ENCODE measurements around the gene VWA2.
"Not testable (repeated sequence)": the region's sequence is repeated elsewhere in the genome, so short reads cannot be mapped to it uniquely, and the experiment has no call there.

Gene VWA2

DNA sequence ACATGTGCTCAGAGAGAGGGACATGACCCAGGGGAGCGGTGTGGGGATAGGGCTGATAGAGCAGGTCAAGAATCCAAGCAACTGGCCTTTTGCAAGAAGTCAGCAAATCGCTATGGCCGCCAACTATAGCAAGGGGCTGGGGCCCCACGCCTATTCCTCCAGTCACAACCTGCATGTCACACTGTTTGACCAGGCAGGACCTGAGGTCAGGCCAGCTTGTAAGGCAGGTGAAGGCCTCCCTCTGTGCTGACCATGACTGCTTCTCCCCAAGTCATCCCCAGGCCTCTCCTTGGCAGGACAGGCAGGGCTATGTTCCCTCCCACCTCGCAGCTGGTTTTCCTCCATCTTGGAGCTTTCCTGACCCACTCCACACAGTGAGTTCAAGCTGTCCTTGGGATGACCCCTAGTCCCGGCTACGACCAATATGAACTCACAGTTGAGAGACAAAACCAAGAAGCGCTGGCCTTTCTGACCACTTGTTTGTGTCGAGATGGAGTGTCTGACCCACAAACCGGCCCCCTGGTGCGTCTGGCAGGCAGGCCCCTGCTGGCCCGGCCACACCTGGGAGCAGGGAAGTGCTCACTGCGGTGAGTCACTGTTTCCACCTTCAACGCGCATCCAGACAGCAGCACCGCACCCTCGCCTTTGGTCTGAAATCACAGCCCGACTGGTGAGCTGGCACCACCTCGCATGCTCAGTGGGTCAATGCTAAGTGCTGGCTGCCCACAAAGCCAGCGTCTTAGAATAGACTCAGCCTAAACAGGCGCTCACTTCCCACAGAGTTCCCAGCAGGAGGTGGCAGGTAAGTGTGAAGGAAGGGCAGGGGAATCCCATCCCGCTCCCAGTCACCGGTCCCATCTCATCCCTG, 81.4 kb downstream of the VWA2 start:
- DNase-seq, result no peak

DNA sequence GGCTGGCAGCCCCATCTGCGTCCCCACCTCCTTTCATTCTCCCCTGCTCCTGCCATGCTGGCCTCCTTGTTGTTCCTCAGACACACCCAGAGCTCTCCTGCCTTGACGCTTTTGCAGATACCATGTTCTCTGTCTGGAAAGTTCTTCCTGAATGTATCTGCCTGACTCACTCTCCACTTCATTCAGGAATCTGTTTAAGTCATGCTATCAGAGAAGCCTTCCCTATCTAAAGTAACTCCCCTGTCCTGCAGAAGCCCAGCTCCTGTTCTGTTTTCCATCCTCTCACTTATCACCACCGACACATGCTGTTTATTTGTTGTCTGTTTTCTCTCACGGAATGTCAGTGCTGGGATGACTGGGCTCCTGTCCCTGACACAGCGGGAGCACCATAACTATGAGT, 83.3 kb downstream of the VWA2 start:
- no peak for DNase-seq

DNA sequence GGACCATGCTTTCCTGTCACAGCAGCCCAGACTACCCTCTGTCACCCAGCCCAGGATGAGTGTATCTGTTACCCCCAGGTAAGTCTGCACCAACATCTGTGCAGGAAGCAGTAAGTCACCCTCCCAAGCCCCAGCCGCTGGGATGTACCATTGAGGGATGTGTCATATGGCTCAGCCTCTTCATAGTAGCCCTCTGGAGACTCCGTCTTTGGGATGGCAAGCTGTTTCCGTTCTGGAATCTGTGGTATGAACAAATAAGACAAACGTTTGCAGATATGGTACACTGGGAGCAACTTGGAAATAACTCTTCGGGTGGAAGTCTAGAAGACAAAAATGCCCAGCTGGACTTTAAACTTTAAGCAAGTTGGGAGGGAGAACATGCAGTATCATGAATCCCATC, 84.0 kb downstream of the VWA2 start:
- DNase-seq, result no peak

DNA sequence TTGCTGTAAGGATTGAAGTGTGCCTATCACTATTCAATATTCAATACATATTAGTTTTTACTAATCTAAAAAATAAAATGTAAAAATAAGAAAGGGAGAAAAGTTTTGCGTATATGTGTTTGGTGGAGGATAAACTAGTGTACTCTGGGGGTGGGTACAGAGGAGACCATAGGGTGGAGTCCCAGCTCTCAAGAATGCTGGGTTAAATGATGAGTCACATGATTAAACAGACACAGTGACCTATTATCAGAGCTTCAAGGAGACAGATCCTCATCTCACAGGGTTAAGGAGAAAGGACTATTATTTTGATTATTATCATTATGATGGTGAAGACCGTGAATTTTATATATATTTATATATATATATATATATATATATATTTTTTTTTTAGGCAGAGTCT, 87.7 kb downstream of the VWA2 start:
- no peak for DNase-seq

DNA sequence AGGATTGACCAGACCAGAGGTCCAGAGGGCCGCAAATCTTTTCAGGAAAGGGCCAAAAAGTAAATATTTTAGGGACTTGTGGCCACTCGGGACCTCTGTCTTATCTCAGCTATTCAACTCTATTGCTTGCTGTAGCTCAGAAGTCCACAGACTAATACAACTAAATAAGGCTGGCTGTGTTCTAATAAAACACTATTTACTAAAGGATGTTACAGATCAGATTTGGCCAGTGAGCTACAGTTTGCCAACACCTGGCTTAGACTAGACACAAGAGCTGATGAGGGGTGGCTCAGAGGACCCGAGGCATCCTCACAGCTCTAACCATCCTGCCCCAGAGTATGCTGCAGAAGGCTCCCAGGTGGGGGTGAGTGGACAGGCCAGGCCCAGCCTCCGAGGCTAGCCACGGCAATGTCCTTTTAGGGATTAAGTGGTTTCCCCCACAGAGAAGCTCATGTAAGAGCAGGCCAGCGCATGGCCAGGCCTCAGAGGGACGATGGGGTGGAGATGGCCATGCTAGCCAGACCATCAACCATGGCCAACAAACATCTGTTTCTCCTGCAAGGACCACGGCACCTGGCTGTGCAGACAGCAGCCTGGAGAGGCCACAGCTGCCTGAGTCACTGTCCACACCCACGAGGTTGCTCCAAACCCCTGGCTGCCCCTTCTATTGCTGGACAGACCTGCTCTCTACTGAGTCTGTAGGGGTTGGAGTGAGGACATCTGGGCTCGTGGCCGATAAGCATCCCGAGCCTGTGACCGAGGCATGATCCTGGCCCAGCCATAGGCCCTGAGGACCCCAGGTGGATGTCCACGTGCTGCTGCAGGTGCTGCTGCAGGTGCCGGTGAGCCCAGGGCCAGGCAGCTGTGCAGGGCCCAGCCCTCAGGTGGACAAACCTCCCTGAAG, 88.7 kb downstream of the VWA2 start:
- no peak for DNase-seq

DNA sequence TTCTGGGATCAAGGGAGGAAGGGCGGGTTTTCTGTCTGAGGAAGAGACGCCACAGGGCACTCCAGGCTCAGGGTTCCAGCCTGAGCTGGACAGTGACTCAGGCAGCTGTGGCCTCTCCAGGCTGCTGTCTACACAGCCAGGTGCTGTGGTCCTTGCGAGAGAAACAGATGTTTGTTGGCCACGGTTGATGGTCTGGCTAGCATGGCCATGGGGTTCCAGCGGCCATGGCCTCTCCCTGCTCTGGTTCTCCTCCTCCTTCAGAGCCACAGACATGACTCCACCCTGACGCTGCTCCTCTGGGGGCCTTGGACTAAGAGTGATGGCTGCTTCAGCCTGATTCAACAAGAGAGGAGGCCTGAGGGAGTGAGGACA, 89.4 kb downstream of the VWA2 start:
- no peak for DNase-seq

DNA sequence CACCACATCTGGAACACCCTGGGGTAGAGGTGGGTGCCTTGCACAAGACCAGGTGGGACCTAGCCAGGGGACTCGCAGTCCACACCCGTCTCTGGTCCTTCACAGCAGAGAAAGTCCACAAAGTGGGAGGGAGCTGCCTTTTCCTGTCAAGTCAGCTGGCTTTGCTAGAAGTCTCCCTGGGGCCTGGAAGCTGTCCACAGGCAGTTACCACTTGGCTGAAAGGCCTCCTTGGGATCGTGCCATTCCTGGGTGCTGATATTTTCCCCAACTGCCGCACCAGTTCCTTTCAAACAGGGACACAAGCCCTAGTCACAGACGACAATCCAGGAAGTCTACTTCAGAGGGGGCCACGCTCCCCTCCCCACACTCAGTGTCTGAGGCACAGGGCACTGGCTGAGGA, 89.8 kb downstream of the VWA2 start:
- DNase-seq, result no peak

DNA sequence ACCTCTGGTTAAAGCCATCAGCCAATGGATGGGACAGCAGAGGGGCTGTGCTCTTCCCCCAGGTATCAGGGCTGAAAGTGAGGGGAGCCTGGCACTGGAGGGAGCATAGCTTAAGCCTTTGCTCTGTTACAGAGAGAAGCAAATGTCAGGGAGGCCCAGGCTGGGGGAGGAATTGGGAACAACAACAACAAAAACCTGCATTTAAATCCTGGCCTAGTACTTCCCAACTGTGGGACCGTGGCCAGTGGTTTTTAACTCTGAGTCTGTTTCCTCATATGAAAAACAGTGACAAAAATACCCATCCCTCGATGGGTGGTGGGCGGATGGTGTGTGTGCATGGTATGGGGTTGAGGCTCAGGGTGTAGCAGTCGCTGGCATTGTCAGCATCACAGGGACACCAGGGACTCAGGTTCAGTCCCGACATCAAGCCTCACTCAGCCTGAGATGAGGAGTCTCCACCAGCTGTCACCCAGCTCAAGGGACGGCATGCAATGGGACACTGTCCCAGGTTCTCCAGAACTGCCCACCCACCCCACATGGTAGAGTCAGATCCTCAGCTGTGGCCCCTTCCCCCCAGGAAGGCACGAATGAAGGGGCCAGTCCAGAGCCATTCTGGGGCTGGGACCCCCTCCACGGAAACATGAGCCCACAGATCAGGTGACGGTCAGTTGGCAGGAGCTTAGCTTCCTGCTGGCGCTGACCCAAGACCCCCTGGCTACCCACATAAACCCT, 90.7 kb downstream of the VWA2 start:
- no peak for DNase-seq

DNA sequence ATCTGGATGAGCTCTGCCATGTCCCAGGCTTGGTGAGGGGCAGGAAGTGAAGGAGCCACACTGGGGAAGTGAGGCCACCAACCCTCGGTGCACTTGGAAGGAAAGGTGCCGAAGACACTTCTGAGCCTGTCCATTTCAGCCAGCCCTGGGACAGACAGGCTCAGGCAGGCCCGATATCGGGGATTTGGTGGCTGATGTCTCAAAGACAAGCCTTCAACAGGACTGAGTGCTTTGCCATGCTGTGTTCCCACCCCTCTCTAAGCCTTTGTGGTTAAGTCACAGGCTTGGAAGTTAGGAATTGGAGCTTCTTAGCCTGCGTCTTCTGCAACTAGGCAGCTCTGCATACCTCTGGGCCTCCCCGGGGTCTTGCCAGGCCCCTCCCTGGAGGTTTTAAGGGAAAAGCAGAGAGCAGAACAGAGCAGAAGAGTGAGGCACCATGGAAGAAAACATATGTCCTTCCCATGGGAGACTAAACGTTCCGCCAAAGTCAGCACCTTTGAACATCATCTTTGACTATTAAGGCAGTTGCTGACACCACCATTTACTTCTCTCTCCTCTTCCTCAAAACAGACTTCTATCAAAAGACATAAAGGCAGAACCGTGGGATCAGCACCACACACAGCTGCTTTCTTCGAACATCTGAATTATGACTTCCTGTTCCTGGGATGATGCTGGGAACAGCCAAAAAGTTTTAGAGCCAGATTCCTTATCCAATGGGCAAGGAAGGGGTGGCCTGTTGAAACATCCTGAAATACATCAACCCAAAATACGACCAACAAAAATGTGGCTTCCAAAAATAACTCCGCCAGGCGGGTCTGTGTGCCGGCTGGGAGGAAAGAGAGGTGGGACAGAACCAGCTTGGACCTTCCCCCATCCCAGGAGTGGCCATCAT, 93.5 kb downstream of the VWA2 start:
- no peak for DNase-seq

DNA sequence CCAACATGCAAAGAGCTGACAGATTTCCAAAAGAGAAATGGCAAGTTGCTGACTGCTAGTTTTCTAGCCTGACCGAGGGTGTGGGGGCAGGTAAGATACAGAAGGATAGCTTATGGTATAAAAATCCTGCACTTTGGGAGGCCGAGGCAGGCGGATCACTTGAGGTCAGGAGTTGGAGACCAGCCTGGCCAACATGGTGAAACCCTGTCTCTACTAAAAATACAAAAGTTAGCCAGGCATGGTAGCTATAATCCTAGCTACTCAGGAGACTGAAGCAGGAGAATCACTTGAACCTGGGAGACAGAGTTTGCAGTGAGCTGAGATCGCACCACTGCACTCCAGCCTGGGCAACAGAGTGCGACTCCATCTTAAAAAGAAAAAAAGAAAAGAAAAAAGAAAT, 94.4 kb downstream of the VWA2 start:
- DNase-seq, result not testable (repeated sequence)

DNA sequence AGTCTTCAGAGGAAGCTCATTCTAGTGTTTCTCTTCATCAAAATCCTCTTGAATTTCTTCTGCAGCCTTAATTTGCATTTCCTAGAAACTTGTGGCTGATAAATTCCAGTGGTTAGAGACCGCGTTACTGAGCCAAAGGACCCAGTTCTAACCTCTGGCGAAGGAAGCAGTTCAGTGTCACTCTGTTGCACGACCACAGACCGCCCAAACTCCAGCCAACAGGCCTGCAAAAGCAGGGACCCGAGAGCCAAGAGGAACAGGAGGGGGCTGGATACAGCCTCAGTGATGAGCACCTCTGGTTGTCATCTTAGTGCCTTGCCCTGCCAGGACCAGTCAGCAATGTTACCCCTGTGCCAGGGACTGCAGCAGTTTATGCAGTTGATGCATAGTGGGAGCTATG, 95.2 kb downstream of the VWA2 start:
- DNase-seq, result no peak

DNA sequence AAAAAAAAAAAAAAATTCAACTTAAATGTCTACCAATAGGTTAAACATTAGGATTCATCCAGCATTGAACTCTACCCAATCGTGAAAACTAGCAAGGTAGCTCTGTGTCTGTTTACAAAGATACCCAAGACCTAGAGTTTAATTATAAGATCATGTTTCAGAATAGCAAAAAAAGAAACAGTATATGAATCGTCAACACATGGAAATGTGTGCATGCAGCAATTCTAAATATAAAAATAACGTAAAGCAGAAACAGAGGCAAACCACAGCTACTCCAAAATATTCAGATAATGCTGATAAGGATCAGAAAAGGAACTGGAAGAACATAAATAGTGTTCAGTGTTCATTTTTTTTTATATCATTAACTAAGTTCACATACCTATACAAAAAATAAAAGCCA, 96.6 kb downstream of the VWA2 start:
- DNase-seq, result no peak

DNA sequence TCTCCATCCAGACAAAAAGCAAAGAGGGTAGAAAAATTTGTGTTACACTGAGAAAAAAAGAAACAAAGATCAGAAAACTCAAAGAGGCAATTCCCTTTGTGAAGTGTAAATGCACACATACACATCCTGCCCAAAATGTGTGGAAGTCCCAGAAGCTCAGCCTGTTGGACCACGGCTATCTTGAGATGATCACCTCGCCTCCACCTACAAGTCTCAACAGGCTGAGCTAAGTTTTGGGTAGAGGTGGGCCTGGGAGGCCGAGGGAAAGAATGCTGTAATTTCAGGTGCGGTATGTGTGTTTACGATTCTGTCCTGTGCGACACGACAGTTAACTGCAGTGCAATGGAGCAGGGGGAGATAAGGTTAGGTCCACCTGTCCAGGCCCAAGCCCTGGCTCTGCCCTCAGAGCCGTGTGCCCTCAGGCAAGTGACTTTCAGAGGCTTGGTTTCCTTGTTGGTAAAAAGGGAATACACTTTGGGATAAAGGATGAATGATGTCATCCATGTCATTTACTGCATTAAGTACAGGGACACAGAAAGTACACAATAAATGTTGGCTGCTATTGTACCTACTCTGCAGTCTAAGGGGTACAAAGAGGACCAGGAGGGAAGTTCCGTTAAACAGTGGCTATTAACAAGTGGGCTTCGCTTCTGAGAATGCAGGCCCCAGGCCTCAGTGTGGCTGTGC, 97.9 kb downstream of the VWA2 start:
- no peak for DNase-seq

DNA sequence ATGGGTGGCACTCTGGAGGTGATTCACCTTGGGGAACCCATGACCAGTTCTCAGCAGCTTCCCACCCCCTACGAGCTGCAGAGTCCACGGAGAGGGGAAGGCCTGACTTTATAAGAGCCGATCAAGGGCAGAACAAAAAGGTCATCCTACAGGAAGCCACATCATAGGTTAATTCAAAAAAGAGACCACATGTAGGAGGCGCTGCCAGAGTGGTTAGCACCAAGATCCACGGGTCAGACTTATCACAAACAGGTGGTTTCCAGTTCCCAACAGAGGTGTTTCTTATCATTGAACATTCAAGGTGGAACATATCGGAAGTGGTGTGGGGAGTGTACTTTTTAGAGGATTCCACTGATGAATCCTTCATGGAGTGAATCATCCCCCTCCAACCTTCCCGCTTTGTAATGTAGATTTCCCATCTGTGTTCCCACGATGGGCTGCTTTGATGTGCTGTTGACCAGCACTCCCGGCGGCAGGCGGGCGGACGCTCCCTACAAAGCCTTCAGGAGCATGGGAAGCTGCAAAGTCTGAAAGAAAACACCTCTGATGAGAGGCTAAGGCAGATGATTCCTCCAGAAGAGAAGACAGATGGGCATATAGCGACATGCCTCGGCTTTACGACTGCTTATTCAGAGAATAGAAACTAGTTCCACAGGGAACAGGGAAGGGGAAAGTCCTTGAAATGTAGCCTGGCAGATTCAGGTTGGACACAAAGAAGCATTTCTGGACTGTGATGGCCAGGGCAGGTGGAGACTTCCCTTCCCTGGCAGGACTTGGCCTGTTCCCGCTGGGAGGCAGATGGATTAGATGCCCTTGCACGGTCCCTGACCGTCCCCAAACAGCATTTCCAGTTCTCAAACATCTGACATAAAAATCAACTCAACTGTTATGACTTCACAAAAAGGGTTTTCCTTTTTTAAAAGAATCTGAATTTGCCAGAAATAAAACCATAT, 98.7 kb downstream of the VWA2 start:
- DNase-seq, result no peak

DNA sequence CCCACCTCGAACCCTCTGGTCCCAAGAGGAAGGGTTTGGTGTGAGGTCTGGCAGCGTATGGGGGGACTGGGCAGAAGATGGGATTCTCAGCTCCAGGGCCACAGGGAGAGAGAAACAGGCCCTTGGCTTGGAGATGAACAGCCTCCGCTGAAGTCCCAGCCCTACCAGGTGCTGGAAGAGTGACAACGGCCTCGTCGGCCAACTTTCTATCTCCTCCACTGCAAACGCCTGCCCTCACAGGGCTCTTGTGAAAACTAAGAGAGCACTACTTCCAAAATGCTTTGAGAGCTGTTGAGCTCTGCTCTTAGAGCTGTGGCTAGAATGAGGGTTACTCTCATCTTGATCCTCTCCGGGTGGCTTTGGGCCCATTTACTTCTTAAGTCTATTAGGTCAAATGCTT, 101.8 kb downstream of the VWA2 start:
- DNase-seq, result no peak
